Activated CD8-positive, alpha-beta memory T cell treated with anti-CD3 and anti-CD28 coated beads, Interleukin-2, amount 50 U/mL, for 24 hours (primary cell): ENCODE results near the gene ARHGEF25.
"Not testable (repeated sequence)": the region's sequence is repeated elsewhere in the genome, so short reads cannot be mapped to it uniquely, and the experiment has no call there.

Experiments
- DNase-seq: peaks from one replicate; pipeline ENCODE4 v3.0.0-alpha.2; 2020; ENCODE audit errors: extremely low read depth

Gene ARHGEF25

DNA sequence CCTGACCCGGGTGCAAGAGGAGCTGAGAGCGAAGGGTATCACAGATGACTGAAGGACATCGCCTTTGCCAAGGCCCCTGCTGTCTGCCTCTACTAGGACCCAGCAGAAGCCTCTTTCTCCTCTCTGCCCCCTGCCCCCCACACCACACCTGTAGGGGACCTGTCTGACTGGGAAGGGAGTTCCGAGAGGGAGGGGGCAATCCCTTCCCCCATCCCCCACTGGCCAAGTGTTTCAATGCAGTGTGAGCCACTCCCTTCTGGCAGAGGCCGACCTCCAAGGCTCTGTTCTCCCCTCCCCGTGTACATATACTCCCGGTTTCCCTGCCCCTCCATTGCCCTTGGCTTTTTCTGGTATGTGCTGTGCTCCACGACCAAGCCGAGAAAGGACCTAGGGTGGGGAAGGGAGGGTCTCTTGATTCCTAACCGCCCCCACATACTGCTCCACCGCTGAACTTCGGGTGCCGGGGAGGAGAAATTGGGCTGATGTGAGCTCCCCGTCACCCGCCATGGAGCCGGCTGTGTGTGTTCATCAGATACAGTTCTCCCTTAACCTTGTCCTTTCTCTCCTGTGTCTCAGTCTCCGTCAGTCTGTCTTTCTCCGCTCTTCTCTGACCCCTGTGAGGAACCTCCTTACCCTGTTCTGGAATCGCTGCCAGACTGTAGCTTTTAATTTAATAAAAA lies 2.0 kb upstream of the ARHGEF25 start:
- no peak for DNase-seq

DNA sequence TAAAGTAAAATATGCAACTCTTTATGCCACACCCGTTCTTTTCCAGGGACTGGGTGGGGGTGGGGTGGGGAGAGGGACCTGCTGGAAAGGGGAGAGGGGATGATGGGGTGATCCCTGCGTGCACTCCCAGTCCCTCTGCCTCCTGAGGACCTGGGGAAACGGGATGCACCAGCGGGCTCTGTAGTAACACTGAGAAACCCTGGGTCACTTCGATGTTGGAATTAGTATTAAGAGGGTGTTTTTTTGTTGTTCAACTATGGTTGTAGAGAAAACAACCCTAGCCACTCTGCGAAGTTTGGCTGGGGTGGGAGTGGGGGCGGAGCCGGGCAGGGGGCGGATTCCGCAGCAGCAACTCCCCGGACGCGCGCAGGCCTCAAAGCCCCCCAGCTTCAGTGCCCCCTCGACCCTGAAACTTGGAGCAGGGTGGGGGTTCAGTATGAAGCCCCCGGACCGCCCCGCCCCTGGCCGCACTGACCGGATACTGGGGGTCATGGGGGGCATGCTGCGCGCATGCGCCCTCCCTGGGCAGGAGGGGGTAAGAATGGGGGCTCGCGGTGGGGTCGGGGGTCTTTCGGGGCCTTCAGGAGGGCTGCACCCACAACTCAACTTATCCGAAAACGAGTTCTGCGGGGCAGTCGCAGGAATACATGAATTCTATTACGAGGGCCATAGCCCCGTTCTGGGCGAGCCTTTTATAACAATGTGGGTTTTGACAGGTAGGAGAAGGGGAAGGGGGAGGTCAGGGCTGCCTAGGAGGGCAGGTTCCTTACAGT lies 1.3 kb upstream of the ARHGEF25 start:
- no peak for DNase-seq

DNA sequence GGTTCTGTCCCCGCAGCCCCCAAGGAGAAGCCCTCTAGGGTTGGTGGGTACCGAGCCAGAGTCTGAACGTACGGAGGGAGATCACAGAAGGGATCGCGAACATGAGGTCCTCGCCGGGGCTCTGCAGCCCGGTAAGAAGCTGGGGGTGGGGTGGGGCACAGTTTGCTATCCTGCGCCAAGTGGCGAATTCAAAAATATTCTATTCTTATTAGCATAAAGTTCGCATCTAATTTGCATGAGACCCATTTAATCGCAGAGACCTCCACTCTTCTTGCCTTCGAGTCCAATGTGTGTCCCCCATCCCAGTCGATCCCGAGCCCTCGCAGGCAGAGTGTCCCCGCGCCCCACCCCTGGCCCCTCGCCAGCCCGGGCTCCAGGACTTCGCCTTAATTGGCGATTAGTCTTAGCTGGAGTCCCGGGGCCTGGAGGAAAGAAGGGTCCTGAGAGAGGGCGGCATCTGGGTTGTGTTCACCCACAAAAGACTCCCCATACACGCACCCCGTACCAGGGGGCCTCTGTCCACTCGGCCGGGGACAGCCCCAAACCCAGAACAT lies 604 bp upstream of the ARHGEF25 start:
- no peak for DNase-seq

DNA sequence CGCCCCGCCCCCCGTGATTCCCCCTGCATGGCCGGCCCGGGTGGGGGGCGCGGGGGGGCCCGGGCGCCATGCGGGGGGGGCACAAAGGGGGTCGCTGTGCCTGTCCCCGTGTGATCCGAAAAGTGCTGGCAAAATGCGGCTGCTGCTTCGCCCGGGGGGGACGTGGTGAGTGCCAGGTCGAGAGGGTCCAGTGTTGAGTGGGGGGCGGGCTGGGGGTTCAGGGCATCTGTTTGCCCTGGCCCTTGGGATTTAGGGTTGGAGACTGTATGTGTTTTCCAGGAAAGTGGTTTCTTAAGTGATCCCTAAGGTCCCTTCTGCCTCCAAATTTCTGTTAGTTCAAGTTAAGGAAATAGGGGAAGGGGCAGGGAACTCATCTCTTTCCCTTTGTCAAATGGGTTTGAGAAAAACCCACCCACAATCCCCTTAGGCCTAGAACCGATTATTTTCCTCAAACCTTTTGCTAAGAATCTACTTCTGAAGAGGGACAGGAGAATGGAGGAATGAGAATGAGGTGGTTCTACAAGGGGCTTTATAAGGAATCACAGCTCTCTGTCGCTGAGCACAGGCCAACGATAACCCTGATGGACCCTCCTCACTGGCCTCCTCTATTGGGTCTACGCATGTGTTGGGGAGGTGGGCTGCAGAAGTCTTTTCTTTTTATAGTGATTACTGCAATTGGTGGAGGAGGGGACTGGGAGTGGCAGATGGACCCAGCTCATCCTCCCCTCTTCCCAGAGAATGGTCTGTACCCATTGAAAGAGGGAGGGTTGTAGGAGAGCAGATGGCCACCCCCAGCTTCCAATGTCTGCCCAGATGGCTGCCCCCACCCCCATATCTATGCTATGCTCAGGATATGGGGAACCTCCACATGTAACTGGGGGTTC lies 834 bp downstream of the ARHGEF25 start:
- DNase-seq, result no peak

DNA sequence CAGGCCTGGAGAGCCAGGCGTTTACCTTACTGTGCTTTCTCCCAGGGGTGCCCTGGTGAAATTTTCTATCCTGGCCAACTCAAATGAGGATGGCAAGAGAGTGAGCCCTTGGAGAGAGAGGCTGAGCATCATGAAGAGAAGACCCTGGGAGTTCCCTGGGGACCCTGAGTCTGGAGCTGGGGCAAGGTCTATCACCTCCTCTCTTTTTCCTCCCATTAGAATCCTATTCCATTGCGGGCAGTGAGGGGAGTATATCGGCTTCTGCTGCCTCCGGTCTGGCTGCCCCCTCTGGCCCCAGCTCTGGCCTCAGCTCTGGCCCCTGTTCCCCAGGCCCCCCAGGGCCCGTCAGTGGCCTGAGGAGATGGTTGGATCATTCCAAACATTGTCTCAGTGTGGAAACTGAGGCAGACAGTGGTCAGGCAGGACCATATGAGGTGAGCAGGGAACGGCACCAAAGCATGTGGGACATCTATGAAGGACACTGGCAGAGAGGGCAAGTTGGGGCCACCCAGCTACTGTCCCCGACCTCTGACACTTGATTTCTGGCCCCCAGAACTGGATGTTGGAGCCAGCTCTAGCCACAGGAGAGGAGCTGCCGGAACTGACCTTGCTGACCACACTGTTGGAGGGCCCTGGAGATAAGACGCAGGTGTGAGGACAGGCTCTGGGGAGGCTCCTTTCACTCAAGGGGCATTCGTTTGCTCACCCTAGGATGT lies 1.6 kb downstream of the ARHGEF25 start:
- DNase-seq, result no peak

DNA sequence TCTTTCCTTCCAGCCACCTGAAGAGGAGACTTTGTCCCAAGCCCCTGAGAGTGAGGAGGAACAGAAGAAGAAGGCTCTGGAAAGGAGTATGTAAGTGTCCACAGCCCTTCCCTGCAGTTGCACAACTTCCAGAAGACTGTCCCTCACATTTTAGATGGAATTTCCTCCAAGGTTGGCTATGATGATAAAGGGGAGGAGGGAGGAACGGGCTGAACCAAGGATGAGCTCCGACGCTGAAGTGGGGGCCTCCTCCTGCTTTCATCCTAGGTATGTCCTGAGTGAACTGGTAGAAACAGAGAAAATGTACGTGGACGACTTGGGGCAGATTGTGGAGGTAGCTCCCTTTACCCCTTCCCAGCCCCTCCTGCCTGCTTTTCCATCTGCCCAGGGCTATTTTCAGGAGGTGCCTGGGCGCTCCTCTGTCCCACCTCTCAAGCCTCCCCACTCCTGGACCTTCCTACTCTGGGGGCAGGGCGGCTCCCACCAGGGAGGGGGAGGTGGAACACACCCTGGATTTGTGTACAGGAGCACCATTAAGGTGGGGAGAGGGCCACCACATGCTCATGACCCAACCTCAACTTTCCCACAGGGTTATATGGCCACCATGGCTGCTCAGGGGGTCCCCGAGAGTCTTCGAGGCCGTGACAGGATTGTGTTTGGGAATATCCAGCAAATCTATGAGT lies 2.3 kb downstream of the ARHGEF25 start:
- no peak for DNase-seq

DNA sequence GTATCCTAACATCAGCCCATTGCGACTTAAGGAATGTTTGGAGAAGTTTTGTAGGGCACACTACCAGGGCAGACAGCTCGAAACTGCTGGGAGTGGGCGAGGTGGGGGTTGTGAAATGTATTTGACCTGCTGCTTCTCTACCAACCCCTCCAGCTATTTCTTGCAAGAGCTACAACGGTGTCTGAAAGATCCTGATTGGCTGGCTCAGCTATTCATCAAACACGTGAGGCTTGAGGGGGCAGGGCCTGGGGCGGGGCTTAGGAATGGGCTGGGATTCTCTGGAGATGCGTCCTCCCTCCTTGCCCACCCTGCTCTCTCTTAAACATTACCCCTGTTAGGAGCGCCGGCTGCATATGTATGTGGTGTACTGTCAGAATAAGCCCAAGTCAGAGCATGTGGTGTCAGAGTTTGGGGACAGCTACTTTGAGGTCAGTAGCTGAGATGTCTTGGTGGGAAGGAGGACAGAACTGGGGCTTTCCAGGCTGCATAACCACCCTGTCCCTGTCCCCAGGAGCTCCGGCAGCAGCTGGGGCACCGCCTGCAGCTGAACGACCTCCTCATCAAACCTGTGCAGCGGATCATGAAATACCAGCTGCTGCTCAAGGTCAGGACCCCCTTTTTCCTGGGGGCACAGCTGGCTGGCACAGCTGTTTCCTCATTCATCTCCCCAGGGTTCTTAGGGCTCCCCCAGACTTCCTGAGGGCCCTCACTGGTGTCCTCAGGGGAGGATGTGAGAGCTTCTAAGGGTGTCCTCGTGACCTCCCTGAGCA lies 3.1 kb downstream of the ARHGEF25 start:
- DNase-seq, result no peak

DNA sequence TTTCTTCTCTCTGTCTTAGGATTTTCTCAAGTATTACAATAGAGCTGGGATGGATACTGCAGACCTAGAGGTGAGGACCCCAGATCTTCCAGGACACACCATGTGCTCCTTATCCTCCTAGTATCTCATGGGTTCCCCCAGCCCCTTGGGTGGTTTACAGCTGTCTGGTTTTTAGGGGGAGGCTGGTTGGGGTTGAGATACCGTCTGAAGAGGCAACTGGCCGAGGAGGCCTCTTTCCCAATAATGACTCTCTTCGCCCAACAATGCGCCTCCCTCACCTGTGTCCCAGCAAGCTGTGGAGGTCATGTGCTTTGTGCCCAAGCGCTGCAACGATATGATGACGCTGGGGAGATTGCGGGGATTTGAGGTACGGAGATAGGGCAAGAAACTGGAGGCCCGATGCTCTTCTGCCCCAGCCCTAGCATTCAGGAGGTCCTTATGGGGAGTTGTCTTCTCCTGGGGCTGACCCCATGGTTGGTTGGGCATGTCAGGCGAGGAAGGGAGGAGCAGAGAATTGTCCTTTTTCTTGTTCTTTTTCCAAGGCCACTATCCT lies 3.8 kb downstream of the ARHGEF25 start:
- no peak for DNase-seq

DNA sequence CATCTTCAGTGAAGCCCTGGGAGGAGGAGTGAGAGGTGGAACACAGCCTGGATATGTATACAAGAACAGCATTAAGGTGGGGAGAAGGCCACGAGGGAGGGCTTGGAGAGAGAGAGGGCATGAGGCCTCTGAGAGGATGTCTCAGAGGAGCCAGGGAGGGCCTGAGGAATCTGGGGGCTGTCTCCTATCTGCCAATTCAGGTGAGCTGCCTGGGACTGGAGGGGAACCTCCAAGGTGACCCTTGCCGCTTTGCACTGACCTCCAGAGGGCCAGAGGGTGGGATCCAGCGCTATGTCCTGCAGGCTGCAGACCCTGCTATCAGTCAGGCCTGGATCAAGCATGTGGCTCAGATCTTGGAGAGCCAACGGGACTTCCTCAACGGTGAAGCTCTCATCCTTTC lies 4.4 kb downstream of the ARHGEF25 start:
- no peak for DNase-seq

DNA sequence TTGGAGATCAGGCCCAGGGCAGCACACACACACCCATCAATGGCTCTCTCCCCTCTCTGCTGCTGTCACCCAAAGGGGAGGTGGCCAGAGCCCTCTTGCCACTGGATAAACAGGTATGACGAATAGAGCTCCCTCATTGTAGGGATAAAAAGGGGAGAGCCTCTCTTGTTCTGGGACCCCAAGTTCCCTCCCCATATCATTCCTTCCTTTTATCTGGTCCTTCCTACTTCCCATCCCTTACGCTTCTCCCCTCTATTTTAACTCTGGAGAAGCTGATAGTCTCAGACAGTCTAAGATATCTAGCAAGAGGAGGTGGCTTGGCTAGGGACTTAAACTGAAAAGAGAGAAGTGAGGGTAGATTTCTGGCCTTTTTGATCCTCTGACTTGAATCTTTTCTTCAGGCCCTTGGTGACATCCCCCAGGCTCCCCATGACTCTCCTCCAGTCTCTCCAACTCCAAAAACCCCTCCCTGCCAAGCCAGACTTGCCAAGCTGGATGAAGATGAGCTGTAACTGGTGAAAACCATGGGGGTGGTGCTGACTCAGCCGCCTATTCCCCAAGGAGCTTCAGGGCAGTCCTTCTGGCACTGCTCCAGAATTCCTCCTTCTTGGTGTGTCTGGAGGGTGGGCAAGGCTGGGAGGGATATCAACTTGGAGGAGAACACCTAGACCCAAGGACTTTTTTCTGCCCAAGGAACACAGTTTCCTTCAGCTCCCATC lies 5.3 kb downstream of the ARHGEF25 start:
- DNase-seq, result no peak

DNA sequence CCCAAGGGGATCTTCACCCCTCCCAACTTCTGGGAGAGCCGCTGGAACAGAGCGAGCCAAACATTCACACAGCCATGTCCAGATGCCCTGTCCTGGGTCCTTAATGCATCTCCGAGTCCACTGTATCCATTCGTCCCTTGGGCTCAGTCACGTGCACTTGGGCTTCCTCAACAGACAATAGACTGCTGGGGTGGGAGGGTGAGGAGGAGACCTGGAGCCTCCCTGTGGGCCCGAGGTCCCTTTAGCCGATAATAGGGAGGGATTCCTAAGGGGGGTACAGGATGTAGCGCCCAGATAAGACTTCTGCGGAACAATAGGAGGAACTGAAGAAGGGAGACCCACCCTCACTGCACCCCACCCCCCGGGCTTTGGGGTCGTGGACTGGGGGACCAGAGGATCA lies 6.7 kb downstream of the ARHGEF25 start:
- DNase-seq, result no peak

DNA sequence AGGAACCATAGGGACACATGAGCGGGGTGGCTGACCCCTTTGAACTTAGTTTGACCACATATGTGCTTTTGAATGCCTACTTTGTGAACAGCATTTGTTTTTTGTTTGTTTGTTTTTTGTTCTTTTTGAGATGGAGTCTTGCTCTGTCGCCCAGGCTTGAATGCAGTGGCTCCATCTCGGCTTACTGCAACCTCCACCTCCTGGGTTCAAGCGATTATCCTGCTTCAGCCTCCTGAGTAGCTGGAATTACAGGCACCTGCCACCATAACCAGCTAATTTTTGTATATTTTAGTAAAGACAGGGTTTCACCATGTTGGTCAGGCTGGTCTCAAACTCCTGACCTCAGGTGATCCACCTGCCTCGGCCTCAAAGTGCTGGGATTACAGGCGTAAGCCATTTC lies 7.2 kb downstream of the ARHGEF25 start:
- DNase-seq, result not testable (repeated sequence)

DNA sequence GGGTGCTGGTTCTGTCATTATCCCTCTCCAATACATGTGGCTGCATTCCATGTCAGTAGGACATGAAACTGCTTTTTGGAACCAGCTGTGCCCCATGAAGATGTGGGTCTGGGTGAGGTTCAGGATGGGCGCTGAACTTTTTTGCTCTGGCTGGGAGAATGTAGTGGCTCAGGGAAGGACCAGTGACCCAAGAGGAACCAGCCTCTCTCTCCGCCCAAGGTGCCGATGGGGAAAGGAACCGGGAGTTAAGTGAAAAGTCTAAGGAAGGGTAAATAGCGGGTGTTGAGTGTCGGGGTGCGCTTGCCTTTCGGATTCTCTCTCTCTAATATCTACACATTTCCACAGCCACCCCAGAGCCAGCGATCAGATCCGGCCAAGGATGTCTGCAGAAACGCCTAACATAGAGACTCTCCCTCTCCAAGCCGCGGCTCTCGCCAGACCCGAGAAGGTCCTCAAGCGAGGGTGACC lies 7.8 kb downstream of the ARHGEF25 start:
- no peak for DNase-seq

DNA sequence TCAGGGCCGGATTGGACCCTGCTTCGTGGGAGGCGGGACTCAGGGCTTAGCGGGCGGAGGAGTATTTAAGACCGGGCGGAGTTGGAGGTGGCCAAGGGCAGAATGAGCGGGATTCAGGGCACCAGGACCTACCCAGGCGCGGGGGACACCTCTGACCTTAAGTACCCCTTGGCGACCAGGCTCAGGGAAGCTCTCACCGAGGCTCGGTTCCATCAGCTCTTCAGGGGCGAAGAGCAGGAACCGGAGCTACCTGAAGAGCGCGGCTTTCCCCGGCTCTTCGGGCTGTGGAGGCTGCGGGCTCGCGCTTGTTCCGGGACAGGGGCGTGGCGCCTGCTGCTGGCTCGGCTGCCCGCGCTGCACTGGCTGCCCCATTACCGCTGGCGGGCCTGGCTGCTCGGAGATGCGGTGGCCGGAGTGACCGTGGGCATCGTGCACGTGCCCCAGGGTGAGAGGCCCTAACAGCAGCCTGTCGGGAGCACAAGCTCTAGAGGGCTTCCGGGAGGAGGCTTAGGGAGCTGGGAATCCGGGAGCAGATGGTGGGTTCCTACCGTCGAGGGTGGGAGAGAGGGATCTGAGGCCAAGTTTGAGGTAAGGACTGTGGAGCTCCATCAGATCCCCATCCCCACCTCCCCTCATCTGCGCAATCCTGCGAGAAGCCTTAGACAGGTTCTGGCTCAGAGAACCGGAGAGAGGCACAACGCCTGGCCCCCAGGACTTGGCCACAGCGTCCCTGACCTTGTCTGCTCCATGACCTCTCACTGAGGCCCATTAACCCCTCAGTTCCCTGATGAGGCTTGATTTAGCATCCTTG lies 8.4 kb downstream of the ARHGEF25 start:
- no peak for DNase-seq

DNA sequence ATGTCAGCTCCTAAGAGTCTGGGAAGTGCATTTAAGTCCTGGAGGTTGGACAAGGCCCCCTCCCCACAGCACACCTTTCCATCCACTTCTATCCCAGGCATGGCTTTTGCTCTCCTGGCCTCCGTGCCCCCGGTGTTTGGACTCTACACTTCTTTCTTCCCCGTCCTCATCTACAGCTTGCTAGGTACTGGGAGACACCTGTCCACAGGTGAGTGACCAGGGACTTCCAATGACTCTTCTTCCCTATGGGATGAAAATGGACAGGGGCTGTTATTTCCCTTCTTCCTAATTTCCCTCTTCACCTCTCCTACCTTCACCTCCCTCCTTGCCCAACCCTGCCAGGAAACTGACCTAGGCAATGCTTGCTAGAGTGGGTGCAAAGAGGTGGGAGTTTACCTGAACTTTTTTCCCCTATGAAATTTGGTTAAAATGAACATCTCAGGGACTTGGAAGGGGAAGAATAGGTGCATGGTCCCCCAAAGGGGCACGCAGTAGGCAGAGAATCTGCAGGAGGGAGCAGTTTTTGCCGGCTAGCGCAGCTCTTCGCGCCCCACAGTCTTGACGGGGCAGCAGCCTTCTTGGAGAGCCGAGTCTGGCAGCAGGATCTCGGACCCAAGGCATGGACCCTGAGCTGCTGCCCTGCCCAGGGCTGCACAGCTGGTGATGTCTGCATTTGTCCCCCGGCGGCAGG lies 9.2 kb downstream of the ARHGEF25 start:
- DNase-seq, result no peak

DNA sequence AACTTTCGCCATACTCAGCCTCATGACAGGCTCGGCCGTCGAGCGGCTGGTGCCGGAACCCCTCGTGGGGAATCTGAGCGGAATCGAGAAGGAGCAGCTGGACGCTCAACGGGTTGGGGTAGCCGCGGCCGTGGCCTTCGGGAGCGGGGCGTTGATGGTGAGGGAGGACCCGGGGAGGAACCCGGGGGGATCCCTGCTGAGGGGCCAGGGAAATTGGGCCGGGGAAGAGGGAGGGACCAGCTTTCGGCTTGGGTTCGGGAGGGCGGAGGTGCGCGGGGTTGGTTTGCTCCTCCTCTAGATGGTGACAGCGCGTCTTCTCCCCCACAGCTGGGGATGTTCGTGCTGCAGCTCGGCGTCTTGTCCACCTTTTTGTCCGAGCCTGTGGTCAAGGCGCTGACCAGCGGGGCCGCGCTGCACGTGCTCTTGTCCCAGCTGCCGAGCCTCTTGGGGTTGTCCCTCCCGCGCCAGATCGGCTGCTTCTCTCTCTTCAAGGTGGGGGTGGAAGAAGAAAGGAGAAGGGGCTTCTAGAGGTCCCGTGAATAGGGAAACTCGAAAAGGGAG lies 9.8 kb downstream of the ARHGEF25 start:
- no peak for DNase-seq
